T1000 (cell line): ENCODE measurements around the gene FAM90A1.
"Not testable (repeated sequence)": the region's sequence is repeated elsewhere in the genome, so short reads cannot be mapped to it uniquely, and the experiment has no call there.

Source experiments
- DNase-seq: peaks from one replicate; lab custom pipeline; 2025; ENCODE audit warnings: mixed read lengths; lab: John Stamatoyannopoulos, UW

Gene FAM90A1

DNA sequence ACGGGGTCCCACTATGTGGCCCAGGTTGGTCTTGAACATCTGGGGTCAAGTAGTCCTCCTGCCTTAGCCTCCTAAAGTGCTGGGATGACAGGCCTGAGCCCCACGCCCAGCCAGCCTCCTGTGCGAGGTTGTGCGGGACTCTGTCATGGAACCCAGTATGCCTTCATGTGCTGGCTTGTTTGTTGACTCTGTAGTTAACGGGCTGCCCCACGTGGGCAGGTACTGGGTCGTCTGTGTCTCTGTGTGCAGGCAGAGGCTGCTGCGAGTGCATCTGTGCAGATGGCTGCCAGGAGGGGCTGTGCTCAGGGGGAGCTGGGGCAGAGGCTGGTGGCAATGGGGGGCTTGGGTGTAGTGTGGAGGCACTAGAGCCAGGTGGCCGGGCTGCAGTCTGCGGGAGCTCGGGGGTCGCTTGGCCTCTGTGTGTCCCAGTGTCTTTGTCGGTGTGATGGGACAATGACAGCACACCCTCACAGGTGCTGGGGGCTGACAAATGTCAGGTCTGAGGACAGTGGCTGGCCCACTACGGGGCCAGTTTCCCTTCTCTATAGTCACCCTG, 6.0 kb upstream of the FAM90A1 start:
- DNase-seq, result not testable (repeated sequence)

DNA sequence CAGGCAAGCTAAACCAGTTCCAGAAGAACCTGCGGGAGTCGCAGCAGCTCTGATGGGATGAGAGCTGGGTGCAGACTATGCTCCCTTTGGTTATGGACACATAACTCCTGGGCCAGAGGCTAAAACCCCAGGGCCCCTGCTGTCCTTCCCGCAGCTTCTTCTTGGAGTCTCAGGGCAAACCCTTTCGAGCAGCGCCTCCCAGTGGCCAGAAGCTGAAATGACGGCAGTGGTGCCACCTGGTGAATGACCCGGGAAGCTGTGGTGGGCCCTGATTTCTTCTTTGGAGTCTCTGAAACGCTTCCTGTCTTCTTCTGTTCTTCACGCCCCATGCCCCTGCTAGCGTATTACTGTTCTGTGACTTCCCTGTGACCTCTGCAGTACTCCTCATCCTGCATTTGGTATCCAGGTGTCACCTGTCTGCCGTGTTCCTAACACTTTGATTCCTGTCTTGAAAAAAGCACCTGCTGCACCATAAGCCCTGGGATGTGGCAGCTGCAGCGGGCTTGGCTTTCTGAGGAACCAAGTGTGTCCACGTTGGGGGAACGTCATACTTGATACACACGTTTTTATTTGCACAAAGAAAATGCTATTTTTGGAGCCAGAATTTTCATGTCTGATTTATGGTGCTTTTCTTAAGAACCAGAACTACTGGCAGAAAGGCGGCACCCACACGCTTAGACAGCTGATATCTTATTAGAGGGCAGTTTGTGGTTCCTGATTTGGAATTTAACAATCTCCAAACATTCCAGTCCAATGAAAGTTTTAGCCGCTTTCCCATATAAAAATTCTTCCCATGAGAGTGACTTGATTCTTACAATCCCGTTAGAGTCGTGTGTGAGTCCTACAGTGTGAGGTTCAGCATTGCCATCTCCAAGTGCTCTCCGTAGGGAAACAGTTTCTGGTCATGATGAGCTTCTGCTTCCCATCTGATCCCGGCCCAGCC, 4.5 kb upstream of the FAM90A1 start:
- DNase-seq, result peak; percentile 28

DNA sequence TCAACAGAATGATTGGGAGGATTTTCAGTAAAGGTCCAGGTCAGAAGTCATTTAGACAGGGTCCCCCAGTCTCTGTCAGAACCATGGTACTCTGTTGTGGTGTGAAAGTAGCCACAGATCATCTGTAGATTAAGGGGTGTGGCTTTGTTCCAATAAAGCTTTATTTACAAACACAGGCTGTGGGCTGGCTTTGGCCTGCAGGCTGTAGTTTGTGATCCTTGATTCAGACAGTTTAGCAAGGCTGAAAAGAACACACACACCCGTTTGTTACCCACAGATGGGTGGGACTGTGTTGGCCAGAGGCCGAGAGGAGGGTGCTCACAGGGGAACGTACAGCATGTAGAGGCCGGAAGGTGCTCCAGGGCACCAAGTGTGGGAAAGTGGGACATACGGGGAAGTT, 3.6 kb upstream of the FAM90A1 start:
- not testable (repeated sequence) for DNase-seq

DNA sequence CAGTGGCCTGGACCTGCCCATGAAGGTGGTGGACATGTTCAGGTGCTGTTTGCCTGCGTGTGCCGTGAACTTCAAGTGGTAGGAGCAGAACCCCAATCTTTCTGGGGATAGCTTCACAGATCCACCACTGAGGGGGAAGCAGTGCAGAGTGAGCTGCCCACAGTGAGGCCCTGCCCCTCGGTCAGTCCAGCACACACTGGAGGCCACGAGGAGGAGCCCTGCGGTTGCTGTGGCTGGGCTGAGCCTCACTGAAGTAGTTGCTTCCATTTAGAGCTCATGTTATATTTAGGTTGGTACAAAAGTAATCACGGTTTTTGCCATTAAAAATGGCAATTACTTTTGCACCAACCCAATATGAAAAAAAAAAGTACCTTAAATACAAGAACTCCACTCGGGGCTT, 2.1 kb upstream of the FAM90A1 start:
- DNase-seq, result not testable (repeated sequence)

DNA sequence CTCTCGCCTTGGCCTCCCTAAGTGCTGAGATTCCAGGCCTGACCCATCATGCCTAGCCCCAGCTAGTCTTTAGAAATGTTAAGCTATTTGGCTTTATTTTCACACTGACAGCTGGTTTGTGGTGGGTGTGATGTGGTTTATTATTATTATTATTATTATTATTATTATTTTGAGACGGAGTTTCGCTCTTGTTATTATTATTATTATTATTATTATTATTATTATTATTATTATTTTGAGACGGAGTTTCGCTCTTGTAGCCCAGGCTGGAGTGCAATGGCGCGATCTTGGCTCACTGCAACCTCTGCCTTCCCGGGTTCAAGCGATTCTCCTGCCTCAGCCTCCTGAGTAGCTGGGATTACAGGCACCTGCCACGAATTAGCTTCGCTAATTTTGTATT, 1.2 kb upstream of the FAM90A1 start:
- not testable (repeated sequence) for DNase-seq

DNA sequence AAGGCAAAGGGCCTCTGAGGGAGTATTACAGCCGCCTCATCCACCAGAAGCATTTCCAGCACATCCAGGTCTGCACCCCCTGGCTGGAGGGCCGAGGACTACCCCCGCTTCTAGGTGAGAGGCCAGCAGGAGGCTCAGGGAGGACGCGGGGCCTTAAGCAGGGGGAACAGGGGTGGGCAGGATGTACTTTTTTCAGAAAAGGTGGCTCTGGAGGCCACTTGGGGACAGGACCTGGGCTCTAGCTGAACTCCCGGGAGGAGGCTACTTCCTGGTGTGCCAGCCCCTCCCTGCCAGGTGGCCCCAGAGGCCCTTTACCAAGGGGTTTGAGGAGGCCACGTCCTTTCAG, 287 bp upstream of the FAM90A1 start:
- DNase-seq, result not testable (repeated sequence)

DNA sequence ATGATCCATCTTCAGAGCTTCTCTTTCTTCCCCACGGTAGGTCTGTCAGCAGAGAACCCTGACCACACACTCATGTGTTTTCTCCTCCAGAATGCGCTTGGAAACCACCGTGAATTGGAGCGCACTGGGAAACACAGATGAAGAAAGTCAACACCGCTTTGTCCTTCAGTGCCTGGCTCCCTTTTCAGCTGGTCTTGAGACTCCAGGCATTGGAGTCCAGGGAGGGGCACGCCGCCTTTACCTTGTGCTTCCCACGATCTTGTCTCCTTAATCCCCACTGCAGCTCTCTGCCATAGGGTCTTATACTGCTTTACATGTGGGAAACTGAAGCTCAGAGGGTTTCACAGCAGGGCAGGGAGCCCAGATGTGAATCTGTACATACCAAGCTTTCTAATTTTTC, 1.1 kb downstream of the FAM90A1 start:
- DNase-seq, result no peak

DNA sequence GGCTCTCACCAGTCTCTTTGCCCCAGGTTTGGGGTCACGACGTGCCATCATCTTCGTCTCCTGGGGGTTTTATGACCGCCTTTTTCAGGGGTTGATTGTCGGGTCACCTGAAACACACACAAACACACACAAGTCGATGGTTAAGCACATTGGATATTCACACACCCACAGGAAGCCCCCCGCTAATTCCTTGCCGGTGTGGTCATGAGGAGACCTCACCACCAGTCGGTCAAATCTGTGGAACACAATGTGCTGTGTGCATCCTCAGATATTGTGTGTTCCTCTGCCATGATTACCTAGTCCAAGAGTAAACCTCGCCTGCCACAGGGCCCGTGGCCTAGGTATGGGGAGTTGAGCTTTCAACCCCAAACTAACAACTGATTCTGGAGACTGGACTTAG, 2.6 kb downstream of the FAM90A1 start:
- not testable (repeated sequence) for DNase-seq

DNA sequence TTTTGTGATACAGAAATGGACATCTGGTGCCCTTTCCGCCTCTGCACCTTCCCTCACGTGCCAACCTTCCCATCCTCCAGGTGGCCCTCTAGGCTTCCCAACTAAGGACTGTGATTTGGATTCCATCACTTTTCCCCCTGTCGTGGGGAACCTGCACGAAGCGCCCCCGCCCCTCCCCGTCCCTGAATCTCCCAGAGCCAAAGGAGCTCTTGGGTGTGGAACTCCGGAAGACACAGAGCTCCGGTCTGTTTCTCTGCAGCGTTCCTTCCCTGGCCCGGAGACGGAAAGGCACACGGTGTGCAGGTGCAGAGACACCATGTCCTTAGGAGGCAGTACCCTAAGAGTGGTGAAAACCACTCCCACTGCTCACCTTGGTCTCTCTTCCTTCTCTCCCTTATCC, 3.8 kb downstream of the FAM90A1 start:
- not testable (repeated sequence) for DNase-seq

DNA sequence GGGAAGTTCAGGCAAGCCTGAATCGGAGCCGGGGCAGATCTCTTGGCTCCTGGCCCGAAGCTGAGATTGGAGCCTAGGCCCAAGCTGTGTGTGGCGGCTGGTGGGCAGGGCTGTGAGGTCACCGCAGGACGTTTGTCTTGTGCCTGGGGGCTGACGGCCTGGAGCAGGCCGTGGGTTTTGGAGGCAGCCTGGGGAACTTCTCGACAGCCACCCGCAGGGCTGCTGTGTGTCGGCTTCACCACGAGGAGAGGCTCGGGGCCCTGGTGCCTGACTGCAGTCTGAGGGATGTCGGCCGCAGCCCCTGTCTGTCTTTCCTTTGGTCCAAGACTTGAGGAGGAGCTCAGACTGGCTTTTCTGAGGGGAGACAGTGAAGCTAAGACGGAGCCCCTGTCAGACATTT, 5.1 kb downstream of the FAM90A1 start:
- DNase-seq, result not testable (repeated sequence)

DNA sequence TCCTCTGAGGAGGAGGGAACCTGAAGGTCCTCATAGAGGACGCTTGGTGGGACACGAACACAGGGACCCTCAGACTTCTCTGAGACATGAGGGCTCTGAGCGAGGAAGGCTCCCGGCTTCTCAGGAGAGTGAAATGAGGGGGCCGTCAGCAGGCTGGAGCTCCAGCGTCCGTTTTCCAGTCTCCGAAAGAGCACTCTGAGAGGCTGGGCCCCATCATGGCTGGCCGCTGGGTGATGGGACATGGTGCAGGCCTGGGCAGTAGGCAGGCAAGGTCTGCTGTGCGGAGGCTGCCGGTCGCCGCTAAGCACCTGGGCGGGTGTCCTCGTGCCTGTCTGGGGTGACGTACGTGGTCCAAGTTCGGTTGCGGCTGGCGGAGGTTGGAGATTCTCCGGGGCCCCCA, 5.6 kb downstream of the FAM90A1 start:
- DNase-seq, result not testable (repeated sequence)

DNA sequence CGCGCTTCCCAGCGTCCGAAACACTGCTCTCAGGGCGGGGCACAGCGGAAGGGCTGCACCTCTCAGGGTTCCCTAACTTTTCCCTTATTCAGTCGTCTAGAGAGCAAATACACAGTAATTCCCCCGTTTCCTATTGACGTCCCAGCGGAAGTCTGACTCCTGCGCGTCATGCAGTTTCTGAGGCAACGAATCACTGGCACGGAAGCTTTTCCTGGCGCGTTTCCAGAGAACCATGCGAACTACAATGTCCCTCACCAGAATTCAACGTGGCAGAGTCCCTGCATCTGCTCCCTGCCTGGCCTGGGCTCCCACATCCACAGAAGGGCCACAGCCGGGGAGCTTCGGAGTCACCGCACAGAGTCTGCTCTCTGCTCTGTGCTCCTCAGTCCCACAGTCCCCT, 6.0 kb downstream of the FAM90A1 start:
- not testable (repeated sequence) for DNase-seq

DNA sequence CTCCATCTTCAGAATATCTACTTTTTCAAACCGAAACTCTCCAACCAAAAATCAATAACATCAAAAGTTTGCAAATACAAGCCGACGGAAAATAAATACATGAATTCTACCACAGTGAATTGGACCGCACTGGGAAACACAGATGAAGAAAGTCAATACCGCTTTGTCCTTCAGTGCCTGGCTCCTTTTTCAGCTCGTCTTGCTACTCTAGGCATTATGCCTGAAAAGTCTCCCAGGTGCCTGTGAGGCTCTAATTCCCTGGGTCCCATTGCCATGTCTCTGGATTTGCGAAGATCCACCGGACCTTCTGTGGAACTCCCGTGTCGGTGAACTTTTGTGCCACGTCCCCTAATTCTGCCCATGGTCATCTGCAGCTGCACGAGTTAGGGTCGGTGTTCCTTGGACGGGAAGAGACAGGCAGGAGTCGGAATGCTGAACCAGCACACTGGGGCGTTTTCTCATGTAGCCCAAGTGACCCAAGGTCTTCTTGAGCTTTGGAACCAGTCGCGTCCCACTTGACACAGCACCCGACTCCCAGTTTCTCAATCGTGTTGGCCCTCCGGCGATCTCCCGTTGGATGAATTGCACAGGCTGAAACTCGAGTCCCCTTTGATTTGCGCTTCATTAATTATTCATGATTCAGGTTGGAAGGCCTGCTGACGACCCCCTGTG, 8.6 kb downstream of the FAM90A1 start:
- not testable (repeated sequence) for DNase-seq

DNA sequence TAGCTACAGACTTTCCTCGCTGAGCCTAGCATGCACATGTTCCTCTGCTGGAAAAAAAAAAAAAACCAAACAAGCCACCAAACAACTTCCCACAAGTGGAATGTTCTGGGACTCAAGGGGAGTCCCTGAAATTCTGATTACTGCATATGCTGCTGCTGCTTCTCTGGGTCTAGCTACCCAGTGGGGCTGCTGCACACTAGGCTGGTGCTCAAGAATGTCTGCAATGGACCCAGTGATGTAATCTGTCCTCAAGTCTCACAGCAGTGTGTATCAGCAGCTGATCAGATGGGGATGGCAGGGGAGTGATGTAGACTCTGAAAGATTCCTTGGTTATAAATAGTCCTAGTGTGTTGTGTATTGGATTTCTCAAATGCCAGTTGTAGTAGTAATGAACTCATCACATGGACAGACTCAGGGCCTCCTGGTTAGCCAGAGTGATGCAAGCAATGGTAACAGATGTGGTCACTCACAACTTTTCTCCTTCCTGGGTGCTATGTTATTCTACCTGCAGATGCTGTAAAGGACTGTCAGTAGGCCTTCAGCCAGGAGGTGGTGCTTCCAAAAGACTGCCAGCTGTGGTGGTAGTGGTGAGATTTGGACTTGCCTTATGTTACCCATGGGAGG, 29.6 kb downstream of the FAM90A1 start:
- DNase-seq, result not testable (repeated sequence)

DNA sequence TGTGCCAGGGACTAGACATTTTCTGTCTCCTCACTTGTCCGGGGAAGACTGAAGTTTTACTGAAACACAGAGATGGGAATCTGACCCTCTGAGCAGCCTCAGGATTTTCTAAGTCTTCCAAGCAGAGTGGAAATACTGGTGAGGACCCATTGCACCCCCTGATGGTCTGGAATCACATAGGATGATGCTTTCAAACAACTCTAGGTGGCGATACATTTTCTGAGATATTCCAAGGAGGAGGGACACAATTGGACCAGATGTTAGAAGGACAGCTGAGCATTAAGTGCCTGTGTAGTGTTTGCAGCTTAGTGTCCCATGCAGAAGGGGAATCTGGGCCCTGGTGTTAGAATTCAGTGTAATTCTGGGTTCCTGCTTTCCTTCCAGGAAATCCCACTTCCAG, 39.3 kb downstream of the FAM90A1 start:
- not testable (repeated sequence) for DNase-seq

DNA sequence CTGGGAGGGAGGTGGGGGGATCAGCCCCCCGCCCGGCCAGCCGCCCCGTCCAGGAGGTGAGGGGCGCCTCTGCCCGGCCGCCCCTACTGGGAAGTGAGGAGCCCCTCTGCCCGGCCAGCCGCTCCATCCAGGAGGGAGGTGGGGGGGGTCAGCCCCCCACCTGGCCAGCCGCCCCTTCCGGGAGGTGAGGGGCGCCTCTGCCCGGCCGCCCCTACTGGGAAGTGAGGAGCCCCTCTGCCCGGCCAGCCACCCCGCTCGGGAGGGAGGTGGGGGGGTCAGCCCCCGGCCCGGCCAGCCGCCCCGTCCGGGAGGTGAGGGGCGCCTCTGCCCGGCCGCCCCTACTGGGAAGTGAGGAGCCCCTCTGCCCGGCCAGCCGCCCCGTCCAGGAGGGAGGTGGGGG, 43.2 kb downstream of the FAM90A1 start:
- DNase-seq, result not testable (repeated sequence)

DNA sequence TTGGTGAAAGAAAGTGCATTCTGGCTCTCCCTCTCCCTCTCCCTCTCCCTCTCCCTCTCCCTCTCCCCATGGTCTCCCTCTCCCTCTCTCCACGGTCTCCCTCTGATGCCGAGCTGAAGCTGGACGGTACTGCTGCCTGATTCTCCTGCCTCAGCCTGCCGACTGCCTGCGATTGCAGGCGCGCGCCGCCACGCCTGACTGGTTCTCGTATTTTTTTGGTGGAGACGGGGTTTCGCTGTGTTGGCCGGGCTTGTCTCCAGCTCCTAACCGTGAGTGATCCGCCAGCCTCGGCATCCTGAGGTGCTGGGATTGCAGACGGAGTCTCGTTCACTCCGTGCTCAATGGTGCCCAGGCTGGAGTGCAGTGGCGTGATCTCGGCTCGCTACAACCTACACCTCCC, 44.1 kb downstream of the FAM90A1 start:
- DNase-seq, result not testable (repeated sequence)

DNA sequence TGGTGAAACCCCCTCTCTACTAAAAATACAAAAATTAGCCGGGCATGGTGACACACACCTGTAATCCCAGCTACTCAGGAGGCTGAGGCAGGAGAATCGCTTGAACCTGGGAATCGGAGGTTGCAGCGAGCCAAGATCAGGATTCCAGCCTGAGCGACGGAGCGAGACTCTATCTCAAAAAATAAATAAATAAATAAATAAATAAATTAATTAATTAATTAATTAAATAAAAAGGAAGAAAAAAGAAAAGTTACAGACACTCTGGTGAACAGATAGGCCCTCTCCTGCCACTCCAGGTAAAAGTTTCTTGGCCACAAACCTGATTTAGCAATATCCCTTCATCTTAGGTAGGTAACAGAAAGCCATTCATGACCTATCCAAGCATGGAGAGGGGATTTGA, 44.5 kb downstream of the FAM90A1 start:
- DNase-seq, result not testable (repeated sequence)

DNA sequence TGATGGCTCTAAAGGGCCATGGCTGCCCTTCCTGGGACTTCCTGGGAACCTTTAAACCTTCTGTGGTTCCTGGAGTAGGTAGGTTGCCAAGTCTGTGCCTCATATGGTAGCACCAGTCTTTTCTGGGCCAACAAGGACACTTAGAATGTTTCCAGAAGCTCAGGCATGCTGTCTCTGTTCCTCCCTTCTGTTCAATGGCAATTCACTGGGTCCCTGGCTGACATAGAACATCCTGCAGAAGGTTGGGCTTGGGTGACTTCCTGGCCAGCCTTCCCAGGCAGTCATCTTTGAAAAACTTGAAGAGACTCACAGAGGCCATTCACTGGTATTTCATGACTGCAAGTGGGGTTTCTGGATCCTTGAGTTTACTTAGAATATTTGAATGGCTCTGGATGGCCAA, 46.1 kb downstream of the FAM90A1 start:
- DNase-seq, result not testable (repeated sequence)

DNA sequence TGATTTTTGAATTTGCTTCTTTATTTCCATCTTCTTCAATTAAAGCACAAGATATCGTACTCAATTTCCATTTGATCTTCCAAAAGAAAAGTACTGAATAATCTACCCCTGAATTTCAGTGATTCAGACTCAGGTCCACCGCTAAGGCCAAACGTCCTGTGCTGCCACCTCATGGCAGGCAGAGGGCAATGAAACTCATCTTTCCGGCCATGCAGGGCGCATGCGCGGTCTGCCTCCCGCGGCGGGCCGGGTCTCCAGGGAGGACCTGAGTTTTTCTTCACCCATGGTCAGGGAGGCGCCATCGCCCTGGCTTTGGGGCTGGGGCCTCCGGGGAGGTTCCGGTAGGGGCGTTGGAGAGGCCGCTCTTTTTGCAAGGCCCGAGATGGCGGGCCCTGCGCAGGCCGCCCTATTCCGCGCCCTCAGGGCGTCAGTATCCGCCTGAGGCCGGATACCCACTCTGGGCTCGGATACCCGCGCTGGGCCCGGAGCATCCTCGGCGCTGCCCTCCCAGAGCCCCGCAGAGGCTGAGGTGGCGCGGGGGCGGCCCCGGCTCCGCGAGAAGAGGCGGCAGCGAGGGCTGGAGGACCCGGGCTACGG, 47.3 kb downstream of the FAM90A1 start:
- peak; percentile 84 for DNase-seq

DNA sequence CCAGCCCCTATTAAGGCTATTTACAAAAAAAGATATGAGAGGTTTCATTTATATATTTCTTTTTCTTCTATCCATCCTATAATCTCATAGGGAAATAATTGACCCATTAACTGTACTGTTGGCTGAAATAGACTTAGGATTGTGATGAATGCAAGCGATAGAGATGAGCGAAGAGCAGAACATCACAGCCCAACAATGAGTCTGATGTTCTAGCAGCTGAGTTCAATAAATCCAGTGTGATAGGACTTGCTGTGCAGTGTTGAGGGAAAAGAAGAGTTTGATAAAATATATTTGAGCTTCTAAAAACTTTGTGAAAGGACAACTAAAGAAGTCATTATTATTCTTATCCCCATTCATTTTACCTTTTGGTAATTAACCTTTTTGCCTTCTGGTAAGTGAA, 54.5 kb downstream of the FAM90A1 start:
- not testable (repeated sequence) for DNase-seq
